K562 (cell line): ENCODE measurements around the gene LRFN4. TPM values are rescaled to one million over a fixed set of nuclear protein-coding genes. Genes with fewer than 3 reads are reported as not detected.

Experiments used
- BMI1 ChIP-seq: fragments of 150-350 bp; IDR thresholded peaks from 2 replicates; pipeline ENCODE4 v1.6.1; 2014; ENCODE audit warnings: low read length
- CHD4 ChIP-seq: fragments of 200-600 bp; sonication (generic); IDR thresholded peaks from 3 replicates; pipeline ENCODE4 v1.6.1; 2012; ENCODE audit warnings: low read depth, mild to moderate bottlenecking, mixed read lengths, low read length, inconsistent platforms; ENCODE audit not compliant: insufficient read depth, insufficient replicate concordance, poor library complexity, severe bottlenecking
- ELF1 ChIP-seq: fragments of 200-800 bp; sonication (Bioruptor generic); IDR thresholded peaks from 2 replicates; pipeline ENCODE4 v1.6.1; 2016; ENCODE audit warnings: missing genetic modification characterization, missing compliant biosample characterization
- HDAC8 ChIP-seq: fragments of 450-650 bp; IDR thresholded peaks from 2 replicates; pipeline ENCODE4 v1.6.1; 2016; ENCODE audit warnings: mild to moderate bottlenecking, missing genetic modification characterization, moderate library complexity, missing compliant biosample characterization
- HEY1 ChIP-seq: fragments of 250-450 bp; sonication (Bioruptor Pico); IDR thresholded peaks from 2 replicates; pipeline ENCODE4 v1.5.0; 2020; ENCODE audit warnings: mild to moderate bottlenecking, moderate library complexity, borderline replicate concordance
- ID3 ChIP-seq, 2 experiments: fragments of 250-450 bp in 1 of 2; fragments of 450-650 bp in 1 of 2; sonication (Bioruptor Pico) in 1 of 2; IDR thresholded peaks; 2 replicates each; pipeline versions ENCODE4 v1.6.1 to v1.8.0; 2016 to 2021; ENCODE audit warnings: mild to moderate bottlenecking in 2 of 2, moderate library complexity in 2 of 2, missing compliant biosample characterization in 1 of 2, missing genetic modification characterization in 1 of 2
- MCM2 ChIP-seq: fragments of 450-650 bp; IDR thresholded peaks from 2 replicates; pipeline ENCODE4 v1.6.1; 2017; ENCODE audit warnings: low read depth, mild to moderate bottlenecking
- MTA3 ChIP-seq: fragments of 450-650 bp; formaldehyde crosslinking; IDR thresholded peaks from 2 replicates; pipeline ENCODE4 v1.6.1; 2017; ENCODE audit warnings: mild to moderate bottlenecking, borderline replicate concordance
- MYC ChIP-seq, 2 experiments: fragments of 250-450 bp in 1 of 2; sonication (Bioruptor Pico) in 1 of 2; IDR thresholded peaks; 2 replicates each; pipeline versions ENCODE4 v1.5.1 to v1.6.1; 2012 to 2021; ENCODE audit warnings: low read depth in 2 of 2, borderline replicate concordance in 1 of 2, improper control_type of control experiment in 1 of 2, low read length in 1 of 2, mild to moderate bottlenecking in 1 of 2, moderate library complexity in 1 of 2
- OTX1 ChIP-seq: fragments of 450-650 bp; formaldehyde crosslinking; IDR thresholded peaks from 2 replicates; pipeline ENCODE4 v1.4.0; 2022; ENCODE audit warnings: mild to moderate bottlenecking
- PCBP2 ChIP-seq: fragments of 200-400 bp; formaldehyde crosslinking; IDR thresholded peaks from 2 replicates; pipeline ENCODE4 v1.6.1; 2018; ENCODE audit warnings: low read length, low read depth, mild to moderate bottlenecking, moderate library complexity; ENCODE audit not compliant: poor library complexity, severe bottlenecking
- PHTF2 ChIP-seq: fragments of 250-450 bp; sonication (Bioruptor Pico); IDR thresholded peaks from 2 replicates; pipeline ENCODE4 v1.5.0; 2021; ENCODE audit warnings: mild to moderate bottlenecking
- POU5F1 ChIP-seq: fragments of 150-350 bp; IDR thresholded peaks from 2 replicates; pipeline ENCODE4 v1.6.1; 2014; ENCODE audit warnings: borderline replicate concordance, low read length, low read depth, mild to moderate bottlenecking; ENCODE audit not compliant: partially characterized antibody
- RBM39 ChIP-seq: fragments of 200-400 bp; formaldehyde crosslinking; optimal IDR thresholded peaks from 2 replicates; pipeline ENCODE3; 2018; ENCODE audit warnings: low read depth, low read length
- SMAD3 ChIP-seq: fragments of 450-650 bp; formaldehyde crosslinking; conservative IDR thresholded peaks from 2 replicates; pipeline ENCODE4 v1.4.0; 2020; ENCODE audit warnings: mild to moderate bottlenecking
- ZBED1 ChIP-seq: IDR thresholded peaks from 2 replicates; pipeline ENCODE4 v1.6.1; 2014
- ZC3H4 ChIP-seq: sonication (generic); formaldehyde crosslinking; IDR thresholded peaks from 2 replicates; pipeline ENCODE4 v1.9.0; 2021; ENCODE audit warnings: missing genetic modification reagents, borderline replicate concordance
- ZKSCAN1 ChIP-seq: fragments of 150-350 bp; IDR thresholded peaks from 2 replicates; pipeline ENCODE4 v1.6.1; 2016; ENCODE audit warnings: low read depth, low read length
- ZMIZ1 ChIP-seq, 2 experiments: fragments of 150-350 bp in 1 of 2; IDR thresholded peaks; 2 replicates each; pipeline ENCODE4 v1.6.1; 2012 to 2016; ENCODE audit warnings: low read depth in 2 of 2, low read length in 2 of 2, mild to moderate bottlenecking in 1 of 2, moderate library complexity in 1 of 2
- ZNF140 ChIP-seq: fragments of 250-450 bp; sonication (Bioruptor Pico); IDR thresholded peaks from 2 replicates; pipeline ENCODE4 v1.8.0; 2021; ENCODE audit warnings: moderate library complexity, mild to moderate bottlenecking, inconsistent platforms
- ZNF583 ChIP-seq: fragments of 250-450 bp; sonication (Bioruptor Pico); IDR thresholded peaks from 2 replicates; pipeline ENCODE4 v1.4.0; 2020
- polyA plus RNA-seq, 8 experiments: library from polyadenylated mRNA; depleted of rRNA in 4 of 8; stranded (reverse) in 5 of 8; unstranded in 3 of 8; fragments of >200 nt; fragmentation: Nextera tagmentation in 2 of 8; fragmentation: Illumina TruSeq in 1 of 8; extraction: Ambion mirVana in 2 of 8; extraction: Trizol in 1 of 8; gene quantifications; 2 replicates each; pipeline versions ENCODE4 v1.2.1 to v1.2.3, GENCODE V29; 2011 to 2014; ENCODE audit warnings: inconsistent platforms in 1 of 8, missing spikeins in 1 of 8
- total RNA-seq, 7 experiments: library from RNA; depleted of rRNA in 6 of 7; stranded (reverse); fragments of >200 nt in 6 of 7; fragmentation: Illumina TruSeq in 2 of 7; extraction: Trizol in 2 of 7; gene quantifications; 2 replicates each; pipeline versions ENCODE4 v1.2.1 to v1.2.3, GENCODE V29; 2011 to 2021; ENCODE audit warnings: low replicate concordance in 1 of 7
- TF ChIP-seq, protein P1 (sequence below): fragments of 450-650 bp; IDR thresholded peaks from 2 replicates; pipeline ENCODE4 v1.6.1; 2016; ENCODE audit warnings: borderline replicate concordance

LRFN4 gene
- total and polyA plus RNA-seq, 9 of the 15 experiments (the other 6 are each of a cell fraction or from before 2014, with no cell fraction given), result 0.10 to 60.1 (median 6.7) TPM

DNA sequence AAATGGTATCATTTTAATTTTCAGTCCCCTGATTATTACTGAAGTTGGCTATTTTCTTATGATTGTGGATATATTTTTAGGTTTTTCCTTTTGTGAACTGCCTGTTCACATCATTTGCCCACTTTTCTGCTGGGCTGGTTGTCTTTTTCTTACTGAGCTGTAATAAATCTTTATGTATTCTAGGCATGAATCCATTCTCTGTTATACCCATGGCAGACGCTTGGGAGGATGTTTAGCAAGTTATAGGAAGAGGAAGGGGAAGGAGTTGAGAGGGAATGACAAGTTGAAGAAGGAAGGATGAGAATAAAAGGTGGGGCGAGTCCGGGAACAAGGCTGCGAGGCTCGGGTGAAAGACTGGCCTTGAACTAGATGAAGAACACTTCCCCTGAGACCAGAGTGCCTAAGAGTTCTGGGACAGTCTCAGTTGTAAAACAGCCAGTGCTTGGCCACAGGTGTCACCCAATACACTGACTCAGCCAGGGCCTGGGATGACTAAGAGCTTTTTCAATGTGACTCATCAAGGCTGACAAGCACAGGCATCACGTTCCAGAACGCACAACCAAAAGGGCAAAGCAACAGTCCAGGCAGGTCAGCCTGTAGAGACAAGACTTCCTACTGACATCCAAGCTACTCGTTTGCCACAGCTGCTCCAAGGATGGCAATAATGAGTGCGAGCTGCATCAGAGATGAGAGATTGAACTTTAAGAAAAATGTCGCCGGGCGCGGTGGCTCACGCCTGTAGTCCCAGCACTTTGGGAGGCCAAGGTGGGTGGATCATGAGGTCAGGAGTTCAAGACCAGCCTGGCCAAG lies 35.2 kb downstream of the LRFN4 start (continued):
- TF ChIP-seq CHD4, result no peak
- no peak for TF ChIP-seq MCM2
- no peak for TF ChIP-seq ELF1 (tag)
- no peak for TF ChIP-seq MYC (IDR thresholded peaks at IDR 0.05; ENCODE audit: low read depth, low read length)
- TF ChIP-seq MYC (CRISPR knock-in tag; IDR thresholded peaks at IDR 0.05; ENCODE audit: borderline replicate concordance, low read depth), result no peak
- TF ChIP-seq MTA3, result peak; percentile 87; the same call in 1 of the 2 replicates
- no peak for TF ChIP-seq ZNF140 (CRISPR knock-in tag)
- TF ChIP-seq PHTF2, result no peak
- TF ChIP-seq ZKSCAN1, result no peak
- TF ChIP-seq ZMIZ1 (IDR thresholded peaks at IDR 0.05; ENCODE audit: low read depth in 2 of 2, low read length in 2 of 2), result no peak
- no peak for TF ChIP-seq RBM39
- no peak for TF ChIP-seq ZC3H4 (CRISPR knock-in tag)
- no peak for TF ChIP-seq HEY1
- TF ChIP-seq, protein P1, sequence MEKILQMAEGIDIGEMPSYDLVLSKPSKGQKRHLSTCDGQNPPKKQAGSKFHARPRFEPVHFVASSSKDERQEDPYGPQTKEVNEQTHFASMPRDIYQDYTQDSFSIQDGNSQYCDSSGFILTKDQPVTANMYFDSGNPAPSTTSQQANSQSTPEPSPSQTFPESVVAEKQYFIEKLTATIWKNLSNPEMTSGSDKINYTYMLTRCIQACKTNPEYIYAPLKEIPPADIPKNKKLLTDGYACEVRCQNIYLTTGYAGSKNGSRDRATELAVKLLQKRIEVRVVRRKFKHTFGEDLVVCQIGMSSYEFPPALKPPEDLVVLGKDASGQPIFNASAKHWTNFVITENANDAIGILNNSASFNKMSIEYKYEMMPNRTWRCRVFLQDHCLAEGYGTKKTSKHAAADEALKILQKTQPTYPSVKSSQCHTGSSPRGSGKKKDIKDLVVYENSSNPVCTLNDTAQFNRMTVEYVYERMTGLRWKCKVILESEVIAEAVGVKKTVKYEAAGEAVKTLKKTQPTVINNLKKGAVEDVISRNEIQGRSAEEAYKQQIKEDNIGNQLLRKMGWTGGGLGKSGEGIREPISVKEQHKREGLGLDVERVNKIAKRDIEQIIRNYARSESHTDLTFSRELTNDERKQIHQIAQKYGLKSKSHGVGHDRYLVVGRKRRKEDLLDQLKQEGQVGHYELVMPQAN, result no peak
- TF ChIP-seq ZBED1, result no peak
- no peak for TF ChIP-seq ZNF583 (CRISPR knock-in tag)
- no peak for TF ChIP-seq PCBP2
- no peak for TF ChIP-seq BMI1
- TF ChIP-seq SMAD3 (CRISPR knock-in tag), result no peak
- no peak for TF ChIP-seq OTX1 (CRISPR knock-in tag)
- no peak for TF ChIP-seq POU5F1
- TF ChIP-seq HDAC8, result no peak
- no peak for TF ChIP-seq ID3 (CRISPR knock-in tag; IDR thresholded peaks at IDR 0.05)
- peak; percentile 92 for TF ChIP-seq ID3 (tag; IDR thresholded peaks at IDR 0.05)
